Stomach (tissue), 4 donors: ENCODE measurements around the gene TADA2A.

ENCODE experiments used
- POLR2A ChIP-seq, 4 donors: fragments of 450-650 bp; IDR thresholded peaks; one replicate each; pipeline ENCODE4 v1.6.1; 2016; ENCODE audit warnings: antibody characterized with exemption in 4 of 4, control low read depth in 2 of 4, mild to moderate bottlenecking in 1 of 4, moderate library complexity in 1 of 4
- TF ChIP-seq, protein P1 (sequence below), 7 experiments: fragments of 450-650 bp in 4 of 7; fragments of 200-600 bp in 3 of 7; sonication (generic) in 3 of 7; IDR thresholded peaks; one replicate each; pipeline ENCODE4 v1.5.1; 2016 to 2019; ENCODE audit warnings: antibody characterized with exemption in 7 of 7, control low read depth in 2 of 7, mild to moderate bottlenecking in 1 of 7

DNA sequence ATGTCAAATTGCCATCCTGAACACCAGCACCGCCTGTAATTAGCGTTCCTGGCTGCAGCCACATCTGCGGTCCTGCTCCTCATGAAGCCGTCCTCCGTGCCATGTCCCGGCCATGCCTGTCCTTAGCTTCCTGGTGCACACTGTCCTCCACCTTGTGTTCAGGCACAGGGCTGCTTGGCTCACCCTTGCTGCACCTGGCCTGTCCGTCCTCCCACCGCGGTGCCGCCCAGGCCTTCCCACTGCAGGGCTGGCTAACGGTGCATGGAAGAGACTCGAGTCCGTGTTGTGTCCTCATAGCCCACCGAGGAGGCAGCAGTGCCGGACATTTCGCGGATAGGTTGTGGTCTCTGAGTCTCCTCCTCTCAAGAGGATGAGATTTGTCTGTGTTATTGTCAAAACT is 103.4 kb downstream of the TADA2A start:
- no peak for TF ChIP-seq POLR2A (IDR thresholded peaks at IDR 0.05)
- TF ChIP-seq, protein P1, sequence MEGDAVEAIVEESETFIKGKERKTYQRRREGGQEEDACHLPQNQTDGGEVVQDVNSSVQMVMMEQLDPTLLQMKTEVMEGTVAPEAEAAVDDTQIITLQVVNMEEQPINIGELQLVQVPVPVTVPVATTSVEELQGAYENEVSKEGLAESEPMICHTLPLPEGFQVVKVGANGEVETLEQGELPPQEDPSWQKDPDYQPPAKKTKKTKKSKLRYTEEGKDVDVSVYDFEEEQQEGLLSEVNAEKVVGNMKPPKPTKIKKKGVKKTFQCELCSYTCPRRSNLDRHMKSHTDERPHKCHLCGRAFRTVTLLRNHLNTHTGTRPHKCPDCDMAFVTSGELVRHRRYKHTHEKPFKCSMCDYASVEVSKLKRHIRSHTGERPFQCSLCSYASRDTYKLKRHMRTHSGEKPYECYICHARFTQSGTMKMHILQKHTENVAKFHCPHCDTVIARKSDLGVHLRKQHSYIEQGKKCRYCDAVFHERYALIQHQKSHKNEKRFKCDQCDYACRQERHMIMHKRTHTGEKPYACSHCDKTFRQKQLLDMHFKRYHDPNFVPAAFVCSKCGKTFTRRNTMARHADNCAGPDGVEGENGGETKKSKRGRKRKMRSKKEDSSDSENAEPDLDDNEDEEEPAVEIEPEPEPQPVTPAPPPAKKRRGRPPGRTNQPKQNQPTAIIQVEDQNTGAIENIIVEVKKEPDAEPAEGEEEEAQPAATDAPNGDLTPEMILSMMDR (IDR thresholded peaks at IDR 0.05): no peak
